GM12878 (cell line): Measurements from ENCODE around the gene DSC2. TPM values are rescaled to one million over a fixed set of nuclear protein-coding genes. Genes with fewer than 3 reads are reported as not detected.

ENCODE experiments used
- ATAC-seq: fragments of 200-7000 bp; cut with Tn5 transposase; 3 replicates; pipeline ENCODE4 v1.9.1; 2020; ENCODE audit warnings: mild to moderate bottlenecking, moderate library complexity
- BruUV-seq: library from RNA; stranded (reverse); fragments of 400-500 nt; replicated peaks from 2 replicates; lab custom pipeline; 2021; lab: Mats Ljungman, UMichigan
- CTCF ChIA-PET: fragments of 300-600 bp; sonication (Branson Sonifier 250); formaldehyde crosslinking; extraction: SDS; loops from one replicate; lab custom pipeline; 2021; ENCODE audit warnings: inconsistent platforms; lab: Yijun Ruan, JAX
- POLR2A ChIA-PET: fragments of 350-600 bp; formaldehyde crosslinking; extraction: SDS; loops from one replicate; lab custom pipeline; 2021; ENCODE audit warnings: inconsistent platforms; lab: Charles Lee
- RAD21 ChIA-PET: fragments of 300-600 bp; sonication (Branson Sonifier 250); formaldehyde crosslinking; loops from one replicate; lab custom pipeline; 2023; ENCODE audit warnings: antibody characterized with exemption; ENCODE audit not compliant: unreplicated experiment; lab: Charles Lee
- SMC1A ChIA-PET: fragments of 300-600 bp; sonication (Branson Sonifier 250); formaldehyde crosslinking; loops from one replicate; lab custom pipeline; 2023; ENCODE audit not compliant: unreplicated experiment, uncharacterized antibody; lab: Charles Lee
- DNase-seq: peaks from one replicate; pipeline ENCODE4 v3.0.0-alpha.2; 2011; ENCODE audit warnings: low read depth, low spot score
- FAIRE-seq: peaks from 3 replicates; lab custom pipeline; 2011; peaks lifted over from hg19 to GRCh38; lab: Jason Lieb, UNC
- H2AFZ ChIP-seq: 2 replicates; pipeline ENCODE4 v1.6.0; 2011; ENCODE audit warnings: low read depth, low read length, control low read depth; ENCODE audit not compliant: control insufficient read depth
- H3K27ac ChIP-seq: 2 replicates; pipeline ENCODE4 v1.5.1; 2011; ENCODE audit warnings: control low read depth; ENCODE audit not compliant: control insufficient read depth, insufficient read depth
- H3K27me3 ChIP-seq, 2 experiments: replicated peaks in 1 of 2; 2 replicates each; pipeline versions ENCODE4 v1.6.0 to v1.6.1; 2011; ENCODE audit warnings: low read length in 1 of 2; ENCODE audit not compliant: control insufficient read depth in 2 of 2, insufficient read depth in 2 of 2
- H3K36me3 ChIP-seq, 2 experiments: 2 replicates each; pipeline ENCODE4 v1.5.1; 2011; ENCODE audit warnings: low read length in 1 of 2; ENCODE audit not compliant: control insufficient read depth in 2 of 2, insufficient read depth in 2 of 2
- H3K4me1 ChIP-seq: 2 replicates; pipeline ENCODE4 v1.6.1; 2011; ENCODE audit warnings: mild to moderate bottlenecking, low read length, moderate library complexity, mixed read lengths; ENCODE audit not compliant: control insufficient read depth, insufficient read depth
- H3K4me2 ChIP-seq: 2 replicates; pipeline ENCODE4 v1.6.0; 2011; ENCODE audit warnings: control low read depth; ENCODE audit not compliant: control insufficient read depth, insufficient read depth
- H3K4me3 ChIP-seq: fragments of 200-600 bp; sonication (generic); 2 replicates; pipeline ENCODE4 v1.5.1; 2016
- H3K79me2 ChIP-seq: 2 replicates; pipeline ENCODE4 v1.6.0; 2011; ENCODE audit warnings: low read length; ENCODE audit not compliant: control insufficient read depth, insufficient read depth
- H3K9ac ChIP-seq: 2 replicates; pipeline ENCODE4 v1.8.0; 2011; ENCODE audit warnings: low read length, control low read depth, mixed read lengths; ENCODE audit not compliant: control insufficient read depth, insufficient read depth
- H3K9me3 ChIP-seq: replicated peaks from 3 replicates; pipeline ENCODE4 v1.5.1; 2011; ENCODE audit warnings: mild to moderate bottlenecking, low read length; ENCODE audit not compliant: control insufficient read depth, insufficient read depth
- H4K20me1 ChIP-seq: 2 replicates; pipeline ENCODE4 v1.6.0; 2011; ENCODE audit not compliant: control insufficient read depth, insufficient read depth
- CEBPB ChIP-seq, 2 experiments: fragments of 150-350 bp in 1 of 2; IDR thresholded peaks; 2 replicates each; pipeline ENCODE4 v1.6.1; 2012 to 2014; ENCODE audit warnings: low read depth in 2 of 2, low read length in 2 of 2, borderline replicate concordance in 1 of 2, inconsistent platforms in 1 of 2
- FOXM1 ChIP-seq: IDR thresholded peaks from 2 replicates; pipeline ENCODE4 v1.6.1; 2012; ENCODE audit warnings: low read depth, mild to moderate bottlenecking, inconsistent platforms, low read length, moderate library complexity
- IKZF1 ChIP-seq: fragments of 450-650 bp; conservative IDR thresholded peaks from 2 replicates; pipeline ENCODE4 v1.6.1; 2017; ENCODE audit warnings: antibody characterized with exemption, mild to moderate bottlenecking
- MLLT1 ChIP-seq: fragments of 450-650 bp; IDR thresholded peaks from 2 replicates; pipeline ENCODE4 v1.6.1; 2016; ENCODE audit warnings: mild to moderate bottlenecking
- MYC ChIP-seq: IDR thresholded peaks from 2 replicates; pipeline ENCODE4 v1.6.1; 2011; ENCODE audit warnings: mild to moderate bottlenecking, low read length, moderate library complexity, inconsistent platforms; ENCODE audit not compliant: insufficient read depth, insufficient replicate concordance, insufficient read length, severe bottlenecking
- RELB ChIP-seq: fragments of 450-650 bp; IDR thresholded peaks from 2 replicates; pipeline ENCODE4 v1.6.1; 2017; ENCODE audit warnings: low read depth, mild to moderate bottlenecking, moderate library complexity
- SP1 ChIP-seq: IDR thresholded peaks from one replicate; pipeline ENCODE4 v1.6.1; 2011; ENCODE audit warnings: low read depth, low read length
- YBX1 ChIP-seq: fragments of 450-650 bp; IDR thresholded peaks from 2 replicates; pipeline ENCODE4 v1.6.1; 2016; ENCODE audit warnings: antibody characterized with exemption
- WGBS: methylation state at CpG from one replicate; pipeline ENCODE4 v1.1.6; 2016; ENCODE audit warnings: low lambda C conversion rate; ENCODE audit not compliant: insufficient replicate concordance, insufficient coverage; ENCODE audit errors: missing lambda C conversion rate; 5-methylcytosine and 5-hydroxymethylcytosine counted together
- in situ Hi-C: fragments of 300-500 bp; cut with MboI; formaldehyde crosslinking; loops from 9 replicates; pipeline ENCODE4 v1.14.3; 2018; ENCODE audit warnings: mixed read lengths
- intact Hi-C: fragments of 100-400 bp; cut with micrococcal nuclease; formaldehyde crosslinking; loops from one replicate; pipeline ENCODE4 v1.14.2; 2022; ENCODE audit not compliant: unreplicated experiment
- polyA plus RNA-seq, 11 experiments: library from polyadenylated mRNA; depleted of rRNA in 4 of 11; unstranded in 6 of 11; stranded (reverse) in 5 of 11; fragments of >200 nt; fragmentation: Nextera tagmentation in 4 of 11; fragmentation: Illumina TruSeq in 1 of 11; extraction: Ambion mirVana in 4 of 11; extraction: Trizol in 1 of 11; gene quantifications; 1 replicate in 1 of 11; 2 replicates in 10 of 11; pipeline versions ENCODE4 v1.2.1 to v1.2.3, GENCODE V29; 2011 to 2016; ENCODE audit warnings: inconsistent platforms in 2 of 11, missing spikeins in 2 of 11, low read depth in 1 of 11
- total RNA-seq, 4 experiments: library from RNA; depleted of rRNA in 3 of 4; stranded (reverse); fragments of >200 nt in 3 of 4; fragmentation: Illumina TruSeq in 1 of 4; extraction: Trizol in 1 of 4; gene quantifications; 2 replicates each; pipeline versions ENCODE4 v1.2.1 to v1.2.3, GENCODE V29; 2013 to 2021

DSC2 gene
- total and polyA plus RNA-seq, 10 of the 15 experiments (the other 5 are each of a cell fraction or from before 2014, with no cell fraction given) = 1.2 to 4.9 (median 3.0) TPM; not detected in 1

GRCh38 chr18:31149351-31149750 is 47.1 kb upstream of the DSC2 start (continued):
- TF ChIP-seq RELB (no peak), IKZF1 (no peak), SP1 (no peak)

DNA sequence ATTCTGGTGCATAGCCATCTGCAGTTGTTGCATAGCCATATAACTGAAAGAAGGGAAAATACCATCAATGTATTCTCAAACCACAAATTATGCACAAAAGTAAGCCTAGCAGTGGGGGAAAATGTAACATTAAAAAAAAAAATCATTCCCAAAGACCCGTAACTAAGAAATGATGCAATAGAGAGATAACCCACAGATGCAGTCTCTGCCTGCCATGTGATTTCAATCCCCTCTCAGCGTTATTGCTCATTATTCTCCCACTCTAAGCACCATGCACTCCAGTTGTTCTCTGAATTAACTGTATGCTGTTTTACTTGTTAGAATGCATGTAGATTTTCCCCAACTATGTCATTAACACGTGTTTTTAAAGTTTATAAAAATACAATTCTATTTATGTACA is 46.4 kb upstream of the DSC2 start:
- intact Hi-C loops = no loop called here

More for the DNA sequence above, 46.4 kb upstream of the DSC2 start:
- DNase-seq (no peak), ATAC-seq (no peak), FAIRE-seq (no peak)
- Histone ChIP-seq H4K20me1 (no peaks in the 10 kb centered on the region), H3K9me3 (peaks cover 1% of the 10 kb centered on the region; the same call in 1 of the 3 replicates), H2AFZ (no peak overlapping the region), H3K9ac (no peak overlapping the region), H3K27ac (no peak overlapping the region), H3K4me1 (no peaks in the 10 kb centered on the region), H3K36me3 (no peaks in the 10 kb centered on the region), H3K4me3 (no peak overlapping the region), H3K4me2 (no peak overlapping the region), H3K27me3 (no peaks in the 10 kb centered on the region), H3K79me2 (no peaks in the 10 kb centered on the region)
- ChIA-PET RAD21 (no interaction called here), POLR2A (no interaction called here), SMC1A (no interaction called here), CTCF (no interaction called here)
- BruUV-seq = no TSS peak
- no peak for TF ChIP-seq YBX1
- no peak for TF ChIP-seq MYC
- no peak for TF ChIP-seq FOXM1
- no peak for TF ChIP-seq MLLT1
- TF ChIP-seq CEBPB (IDR thresholded peaks at IDR 0.05; ENCODE audit: borderline replicate concordance in 1 of 2, low read depth in 2 of 2, low read length in 2 of 2) = no peak
- in situ Hi-C loops = no loop called here
- 33% methylated on average over 3 of the region's 3 CpGs for WGBS
